ENCODE measurements around the gene RALBP1.

The RALBP1 gene

GRCh38 chr18:9562584-9562983 lies 87.3 kb downstream of the RALBP1 start:
- no peaks in the 10 kb centered on the region for H3K36me3 ChIP-seq (ENCODE audit: control insufficient read depth, insufficient read depth, low read length)
- H3K9me3 ChIP-seq (ENCODE audit: control insufficient read depth, low read length), result no peaks in the 10 kb centered on the region
- no peak for TF ChIP-seq CTCF (IDR thresholded peaks at IDR 0.05)
- no peak overlapping the region for H3K4me3 ChIP-seq (ENCODE audit: low read depth, low read length)
- H3K4me1 ChIP-seq, result no peaks in the 10 kb centered on the region
- no peak overlapping the region for H2AFZ ChIP-seq
- H3K27ac ChIP-seq, result no peak overlapping the region
- H3K9ac ChIP-seq, result no peak overlapping the region
- H3K27me3 ChIP-seq (ENCODE audit: control insufficient read depth, insufficient read depth, low read length), result no peaks in the 10 kb centered on the region
- H3K4me2 ChIP-seq (ENCODE audit: low read length), result no peak overlapping the region
- no peaks in the 10 kb centered on the region for H3K79me2 ChIP-seq

GRCh38 chr18:9563331-9563730 lies 88.0 kb downstream of the RALBP1 start:
- Histone ChIP-seq H3K27ac (no peak overlapping the region), H3K27me3 (ENCODE audit: control insufficient read depth, insufficient read depth, low read length) (no peaks in the 10 kb centered on the region), H2AFZ (no peak overlapping the region), H3K9me3 (ENCODE audit: control insufficient read depth, low read length) (no peaks in the 10 kb centered on the region), H3K9ac (no peak overlapping the region), H3K79me2 (no peaks in the 10 kb centered on the region), H3K4me1 (no peaks in the 10 kb centered on the region), H3K4me2 (ENCODE audit: low read length) (no peak overlapping the region), H3K36me3 (ENCODE audit: control insufficient read depth, insufficient read depth, low read length) (no peaks in the 10 kb centered on the region), H3K4me3 (ENCODE audit: low read depth, low read length) (no peak overlapping the region)
- TF ChIP-seq CTCF (IDR thresholded peaks at IDR 0.05), result no peak

- Histone ChIP-seq H2AFZ (no peak overlapping the region), H3K36me3 (ENCODE audit: control insufficient read depth, insufficient read depth, low read length) (no peaks in the 10 kb centered on the region), H3K9me3 (ENCODE audit: control insufficient read depth, low read length) (no peaks in the 10 kb centered on the region), H3K27me3 (ENCODE audit: control insufficient read depth, insufficient read depth, low read length) (no peaks in the 10 kb centered on the region), H3K4me3 (ENCODE audit: low read depth, low read length) (no peak overlapping the region), H3K79me2 (no peaks in the 10 kb centered on the region), H3K27ac (no peak overlapping the region), H3K4me2 (ENCODE audit: low read length) (no peak overlapping the region), H3K9ac (no peak overlapping the region), H3K4me1 (no peaks in the 10 kb centered on the region)
- no peak for TF ChIP-seq CTCF (IDR thresholded peaks at IDR 0.05)
These were observed 90.1 kb downstream of the RALBP1 start for GRCh38 chr18:9565407-9565806.

GRCh38 chr18:9568186-9568585 lies 92.9 kb downstream of the RALBP1 start:
- Histone ChIP-seq H3K4me3 (ENCODE audit: low read depth, low read length) (no peak overlapping the region), H3K36me3 (ENCODE audit: control insufficient read depth, insufficient read depth, low read length) (no peaks in the 10 kb centered on the region), H3K79me2 (no peaks in the 10 kb centered on the region), H3K9me3 (ENCODE audit: control insufficient read depth, low read length) (no peaks in the 10 kb centered on the region), H3K4me2 (ENCODE audit: low read length) (no peak overlapping the region), H3K9ac (no peak overlapping the region), H3K4me1 (no peaks in the 10 kb centered on the region), H3K27me3 (ENCODE audit: control insufficient read depth, insufficient read depth, low read length) (no peaks in the 10 kb centered on the region), H2AFZ (no peak overlapping the region), H3K27ac (no peak overlapping the region)
- TF ChIP-seq CTCF (IDR thresholded peaks at IDR 0.05), result no peak

- H3K79me2 ChIP-seq, result no peaks in the 10 kb centered on the region
- no peak overlapping the region for H3K27ac ChIP-seq
- no peaks in the 10 kb centered on the region for H3K4me1 ChIP-seq
- H3K4me2 ChIP-seq (ENCODE audit: low read length), result no peak overlapping the region
- H3K36me3 ChIP-seq (ENCODE audit: control insufficient read depth, insufficient read depth, low read length), result no peaks in the 10 kb centered on the region
- no peaks in the 10 kb centered on the region for H3K27me3 ChIP-seq (ENCODE audit: control insufficient read depth, insufficient read depth, low read length)
- no peaks in the 10 kb centered on the region for H3K9me3 ChIP-seq (ENCODE audit: control insufficient read depth, low read length)
- H2AFZ ChIP-seq, result no peak overlapping the region
- no peak overlapping the region for H3K4me3 ChIP-seq (ENCODE audit: low read depth, low read length)
- no peak for TF ChIP-seq CTCF (IDR thresholded peaks at IDR 0.05)
- no peak overlapping the region for H3K9ac ChIP-seq
These were observed 93.9 kb downstream of the RALBP1 start for GRCh38 chr18:9569178-9569577.

Measured in parathyroid adenoma (tissue), 2 donors.